ENCODE results near the gene GSTA4. TPM values are rescaled to one million over a fixed set of nuclear protein-coding genes. Genes with fewer than 3 reads are reported as not detected.

GSTA4 gene
- total and polyA plus RNA-seq, 2 of the 8 experiments (the other 6 are each of a cell fraction or from before 2014, with no cell fraction given), result 13.9 to 21.6 TPM

GRCh38 chr6:53035549-53036213 is 40.6 kb upstream of the GSTA4 start:
- DNase-seq (ENCODE audit: low read depth in 1 of 2, low spot score in 2 of 2), result no peak
- H3K27me3 ChIP-seq (replicated peaks in 1 of 4; ENCODE audit: control insufficient read depth in 3 of 4, extremely low read depth in 1 of 4, insufficient read depth in 3 of 4, low read length in 3 of 4), result no peaks in the 10 kb centered on the region
- H2BK20ac ChIP-seq (ENCODE audit: low read length), result no peak overlapping the region
- no peak overlapping the region for H3K27ac ChIP-seq (ENCODE audit: low read depth, low read length)
- 96% methylated on average over 7 of the region's 8 CpGs; no CpG with 5 or more reads in 1 of the 2 experiments for WGBS, 2 experiments (ENCODE audit: extremely low coverage in 1 of 2, insufficient coverage in 1 of 2, insufficient read length in 1 of 2, insufficient replicate concordance in 2 of 2, low coverage in 1 of 2, low lambda C conversion rate in 2 of 2, missing lambda C conversion rate in 1 of 2)
- no peak overlapping the region for H3K4me2 ChIP-seq (ENCODE audit: insufficient read depth in 1 of 2, low read depth in 2 of 2, low read length in 2 of 2)
- POLR2A ChIA-PET (ENCODE audit: partially characterized antibody), result no interaction called here
- H3K36me3 ChIP-seq (ENCODE audit: control insufficient read depth in 2 of 4, insufficient read depth in 4 of 4, low read length in 3 of 4), result peaks cover 0 to 15% (median 8%) of the 10 kb centered on the region in 4 experiments; a peak in 6 of 8 replicates
- H2BK15ac ChIP-seq (ENCODE audit: low read length), result no peak overlapping the region
- H2AK5ac ChIP-seq (ENCODE audit: low read depth, low read length), result no peak overlapping the region
- H2BK12ac ChIP-seq (ENCODE audit: low read depth, low read length), result no peak overlapping the region
- H3K79me2 ChIP-seq (ENCODE audit: control insufficient read depth in 1 of 2, insufficient read depth in 2 of 2, low read length in 2 of 2), result no peaks in the 10 kb centered on the region
- no peaks in the 10 kb centered on the region for H3K79me1 ChIP-seq (ENCODE audit: low read depth, low read length)
- no peak overlapping the region for H2BK5ac ChIP-seq (ENCODE audit: low read depth, low read length)
- H3K9ac ChIP-seq (replicated peaks in 1 of 4; ENCODE audit: extremely low read depth in 1 of 4, low read depth in 3 of 4, low read length in 3 of 4), result no peak overlapping the region
- no peak overlapping the region for H4K8ac ChIP-seq (ENCODE audit: extremely low read depth, insufficient read depth, low read length)
- no peak overlapping the region for H4K5ac ChIP-seq (ENCODE audit: insufficient read length, low read depth, low read length)
- no peak overlapping the region for H4K91ac ChIP-seq (replicated peaks; ENCODE audit: insufficient read length, low read length)
- TF ChIP-seq ZNF274 (IDR thresholded peaks at IDR 0.05; ENCODE audit: borderline replicate concordance, extremely low read depth, low read length), result no peak
- no peak for TF ChIP-seq MAX (IDR thresholded peaks at IDR 0.05)
- TF ChIP-seq RAD21 (IDR thresholded peaks at IDR 0.05 in 1 of 2, conservative IDR thresholded peaks at IDR 0.05 in 1 of 2; ENCODE audit: low read depth in 2 of 2, low read length in 2 of 2), result no peak
- TF ChIP-seq FOSL1 (IDR thresholded peaks at IDR 0.05; ENCODE audit: insufficient read depth, low read depth, low read length), result no peak
- TF ChIP-seq HDAC2 (IDR thresholded peaks at IDR 0.05; ENCODE audit: borderline replicate concordance in 1 of 2, low read depth in 2 of 2, low read length in 2 of 2), result no peak
- TF ChIP-seq TCF12 (IDR thresholded peaks at IDR 0.05; ENCODE audit: low read depth, low read length), result no peak
- no peak for TF ChIP-seq POLR2AphosphoS5 (IDR thresholded peaks at IDR 0.05; ENCODE audit: low read depth, low read length)
- no peak for TF ChIP-seq SUZ12 (IDR thresholded peaks at IDR 0.05; ENCODE audit: low read length)
- H3K4me3 ChIP-seq (ENCODE audit: extremely low read depth in 1 of 4, insufficient read depth in 2 of 4, low read depth in 3 of 4, low read length in 4 of 4), result no peak overlapping the region
- no peaks in the 10 kb centered on the region for H3K4me1 ChIP-seq (replicated peaks in 1 of 4; ENCODE audit: control insufficient read depth in 3 of 4, insufficient read depth in 4 of 4, low read length in 3 of 4)
- no peak overlapping the region for H3K23ac ChIP-seq (ENCODE audit: insufficient read length)
- no peak overlapping the region for H2AFZ ChIP-seq (ENCODE audit: low read length)
- H3K4ac ChIP-seq (replicated peaks; ENCODE audit: insufficient read length, low read depth, low read length), result no peak overlapping the region
- no peaks in the 10 kb centered on the region for H3K23me2 ChIP-seq (ENCODE audit: low read depth, low read length)
- CTCF ChIA-PET (ENCODE audit: partially characterized antibody), result interaction anchor here (1.1 kb wide), 1 partner anchor 28 kb away, joined by 3 read pairs; no protein-coding TSS in a partner anchor
- no peaks in the 10 kb centered on the region for H3K9me3 ChIP-seq (ENCODE audit: insufficient read depth in 2 of 2, low read depth in 1 of 2, low read length in 1 of 2)
- H3K14ac ChIP-seq (ENCODE audit: insufficient read length), result no peak overlapping the region
- no peak overlapping the region for H2BK120ac ChIP-seq (replicated peaks; ENCODE audit: low read depth, low read length)
- no peak overlapping the region for H3K56ac ChIP-seq (replicated peaks; ENCODE audit: insufficient read length, low read depth, low read length)
- H4K20me1 ChIP-seq (replicated peaks in 1 of 2; ENCODE audit: control insufficient read depth in 1 of 2, insufficient read depth in 2 of 2, low read length in 2 of 2), result no peaks in the 10 kb centered on the region
- H3K18ac ChIP-seq (ENCODE audit: extremely low read depth, low read length), result no peak overlapping the region
- FAIRE-seq, result no peak

Data from H1 (cell line).